Erythroblast (primary cell): ENCODE measurements around the gene MLX.

ENCODE experiments used
- DNase-seq, 2 experiments: peaks; one replicate each; lab custom pipeline; 2025; lab: John Stamatoyannopoulos, UW
- GATA1 ChIP-seq: IDR thresholded peaks from 2 replicates; pipeline ENCODE4 v1.6.1; 2011; ENCODE audit warnings: low read depth, mild to moderate bottlenecking, control low read depth, low read length, moderate library complexity
- POLR2A ChIP-seq: IDR thresholded peaks from 2 replicates; pipeline ENCODE4 v1.6.1; 2011; ENCODE audit warnings: mild to moderate bottlenecking, low read length

Gene MLX

DNA sequence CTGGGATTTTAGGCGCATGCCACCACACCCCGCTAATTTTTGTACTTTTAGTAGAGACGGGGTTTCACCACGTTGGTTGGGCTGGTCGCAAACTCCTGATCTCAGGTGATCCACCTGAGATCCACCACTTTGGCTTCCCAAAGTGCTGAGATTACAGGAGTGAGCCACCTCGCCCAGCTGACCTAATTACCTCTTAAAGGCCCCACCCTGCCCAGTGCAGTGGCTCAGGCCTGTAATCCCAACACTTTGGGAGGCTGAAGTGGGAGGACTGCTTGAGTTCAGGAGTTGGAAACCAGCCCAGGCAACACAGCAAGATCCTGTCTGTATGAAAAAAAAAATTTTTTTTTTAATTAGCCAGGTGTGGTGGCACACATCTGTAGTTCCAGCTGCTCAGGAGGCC, 7.8 kb upstream of the MLX start:
- TF ChIP-seq GATA1: no peak
- TF ChIP-seq POLR2A: no peak
- DNase-seq: no peak

- DNase-seq: no peak
- TF ChIP-seq POLR2A (no peak), GATA1 (no peak)
Observed at GRCh38 chr17:42560246-42560645, 6.7 kb upstream of the MLX start.

- DNase-seq: peak; percentile 96 to 97
- no peak for TF ChIP-seq GATA1
- peak; percentile 84 for TF ChIP-seq POLR2A
Observed at GRCh38 chr17:42561897-42562387, 5.0 kb upstream of the MLX start, which contains the start of gene COASY. COASY (plus strand) TSS chr17:42562148; CDS start chr17:42562623, 475 bp downstream.

DNA sequence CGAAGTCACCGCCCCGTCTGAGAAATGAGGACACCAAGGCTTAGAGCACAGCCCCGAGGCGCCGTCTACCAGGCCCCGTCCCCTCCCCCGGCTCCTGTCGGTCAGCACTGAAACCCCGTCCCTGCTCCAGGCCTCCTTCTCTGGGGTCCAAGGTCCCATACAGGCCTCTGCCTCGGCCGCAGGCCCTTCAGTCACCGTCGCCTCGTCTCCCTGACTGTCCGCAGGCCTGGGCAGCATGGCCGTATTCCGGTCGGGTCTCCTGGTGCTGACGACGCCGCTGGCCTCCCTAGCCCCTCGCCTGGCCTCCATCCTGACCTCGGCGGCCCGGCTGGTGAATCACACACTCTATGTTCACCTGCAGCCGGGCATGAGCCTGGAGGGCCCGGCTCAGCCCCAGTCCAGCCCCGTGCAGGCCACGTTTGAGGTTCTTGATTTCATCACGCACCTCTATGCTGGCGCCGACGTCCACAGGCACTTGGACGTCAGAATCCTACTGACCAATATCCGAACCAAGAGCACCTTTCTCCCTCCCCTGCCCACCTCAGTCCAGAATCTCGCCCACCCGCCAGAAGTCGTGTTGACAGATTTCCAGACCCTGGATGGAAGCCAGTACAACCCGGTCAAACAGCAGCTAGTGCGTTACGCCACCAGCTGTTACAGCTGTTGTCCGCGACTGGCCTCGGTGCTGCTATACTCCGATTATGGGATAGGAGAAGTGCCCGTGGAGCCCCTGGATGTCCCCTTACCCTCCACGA, 4.3 kb upstream of the MLX start:
- peak; percentile 54 for TF ChIP-seq POLR2A
- no peak for TF ChIP-seq GATA1
- peak in 1 of 2 experiments; percentile 79 for DNase-seq

DNA sequence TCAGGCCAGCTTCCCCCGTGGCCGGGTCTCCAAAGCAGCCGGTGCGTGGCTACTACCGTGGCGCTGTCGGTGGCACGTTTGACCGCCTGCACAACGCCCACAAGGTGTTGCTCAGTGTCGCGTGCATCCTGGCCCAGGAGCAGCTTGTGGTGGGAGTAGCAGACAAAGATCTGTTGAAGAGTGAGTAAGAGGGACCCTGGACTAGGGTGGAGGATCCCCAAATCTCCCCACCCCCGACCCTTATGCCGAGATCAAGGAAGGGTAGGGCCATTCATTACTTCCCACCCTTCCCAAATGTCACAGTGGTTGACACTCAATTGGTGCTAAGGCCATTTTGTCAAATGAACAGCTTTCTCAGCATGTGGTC, 3.8 kb upstream of the MLX start:
- TF ChIP-seq GATA1 (no peak), POLR2A (no peak)
- no peak for DNase-seq

GRCh38 chr17:42563543-42563942, 3.4 kb upstream of the MLX start:
- TF ChIP-seq POLR2A: no peak
- TF ChIP-seq GATA1: no peak

DNA sequence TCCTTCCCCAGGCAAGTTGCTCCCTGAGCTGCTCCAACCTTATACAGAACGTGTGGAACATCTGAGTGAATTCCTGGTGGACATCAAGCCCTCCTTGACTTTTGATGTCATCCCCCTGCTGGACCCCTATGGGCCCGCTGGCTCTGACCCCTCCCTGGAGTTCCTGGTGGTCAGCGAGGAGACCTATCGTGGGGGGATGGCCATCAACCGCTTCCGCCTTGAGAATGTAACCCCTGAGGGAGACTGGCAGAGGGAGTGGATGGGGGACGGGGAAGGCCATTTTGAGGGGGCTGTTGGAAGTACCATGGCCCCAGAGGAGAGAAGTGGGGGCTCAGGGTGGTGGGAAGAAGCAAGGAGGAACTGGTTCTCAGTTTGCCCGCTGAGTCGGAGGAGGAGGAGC, 3.0 kb upstream of the MLX start:
- no peak for TF ChIP-seq POLR2A
- TF ChIP-seq GATA1: no peak
- no peak for DNase-seq

More at GRCh38 chr17:42563543-42563942, 3.4 kb upstream of the MLX start:
- no peak for DNase-seq

GRCh38 chr17:42564815-42565522, 1.9 kb upstream of the MLX start:
- no peak for DNase-seq

DNA sequence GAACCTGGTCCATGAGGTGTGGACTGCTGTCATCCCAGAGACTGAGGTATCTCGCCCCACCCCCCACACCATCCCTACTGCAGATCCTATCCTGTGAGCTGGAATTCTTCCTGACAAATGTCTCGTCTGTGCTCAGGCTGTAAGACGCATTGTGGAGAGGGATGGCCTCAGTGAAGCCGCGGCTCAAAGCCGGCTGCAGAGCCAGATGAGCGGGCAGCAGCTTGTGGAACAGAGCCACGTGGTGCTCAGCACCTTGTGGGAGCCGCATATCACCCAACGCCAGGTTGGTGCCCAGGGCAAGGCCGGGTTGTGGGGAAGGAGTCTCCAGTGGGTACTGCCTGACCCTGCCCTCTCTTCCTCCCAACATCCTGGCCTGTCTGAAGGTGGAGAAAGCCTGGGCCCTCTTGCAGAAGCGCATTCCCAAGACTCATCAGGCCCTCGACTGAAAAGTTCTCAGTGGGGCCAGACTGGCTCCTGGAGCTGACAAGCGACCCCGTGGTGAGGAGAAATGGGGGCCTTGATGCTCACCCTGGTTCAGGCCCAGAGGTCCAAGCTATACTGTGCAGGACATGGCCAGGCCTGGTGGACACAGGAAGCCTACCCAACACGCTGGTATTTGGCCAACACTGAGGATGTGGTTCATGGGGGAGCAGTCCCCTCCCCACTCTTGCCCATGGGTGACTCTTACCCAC, 1.2 kb upstream of the MLX start:
- TF ChIP-seq GATA1: no peak
- no peak for TF ChIP-seq POLR2A

More at GRCh38 chr17:42564815-42565522, 1.9 kb upstream of the MLX start:
- TF ChIP-seq GATA1: no peak
- TF ChIP-seq POLR2A: no peak

DNA sequence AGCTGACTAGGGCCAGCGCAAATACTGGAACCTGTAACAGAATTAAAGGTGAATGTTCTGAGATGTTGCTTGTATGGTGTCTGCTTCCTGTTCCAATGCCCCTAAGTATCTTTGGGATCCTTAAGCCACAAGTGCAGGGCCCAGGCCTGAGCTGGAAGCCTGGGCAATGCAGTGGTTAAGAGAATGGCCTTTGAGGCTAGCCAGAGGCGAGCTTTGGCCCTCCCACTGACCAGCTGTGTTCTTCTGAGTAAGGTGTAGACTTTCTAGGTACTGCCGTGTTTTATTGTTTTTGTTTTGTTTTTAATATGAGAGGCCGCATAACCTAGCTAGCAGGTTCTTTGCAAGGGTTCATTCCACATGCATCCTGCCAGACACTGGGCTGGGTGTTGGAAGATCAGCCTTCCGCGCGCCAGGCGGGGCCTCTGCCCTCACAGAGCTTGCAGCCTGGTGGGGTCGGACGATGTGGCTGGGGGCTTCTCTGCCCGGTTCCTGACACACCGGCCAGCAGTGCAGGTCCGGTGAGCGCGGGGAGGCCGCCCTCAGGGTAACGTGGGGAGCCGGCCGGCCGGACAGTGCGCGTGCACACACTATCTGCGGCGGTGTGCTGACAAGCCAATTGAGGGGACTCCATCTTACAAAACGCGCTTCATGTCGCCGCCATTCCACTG, 551 bp upstream of the MLX start:
- no peak for DNase-seq
- TF ChIP-seq POLR2A: no peak
- no peak for TF ChIP-seq GATA1

More for the DNA sequence above, 1.2 kb upstream of the MLX start:
- no peak for DNase-seq

- no peak for TF ChIP-seq GATA1
- TF ChIP-seq POLR2A: no peak
- DNase-seq: no peak
Observed at GRCh38 chr17:42568341-42569111, 1.6 kb downstream of the MLX start.

DNA sequence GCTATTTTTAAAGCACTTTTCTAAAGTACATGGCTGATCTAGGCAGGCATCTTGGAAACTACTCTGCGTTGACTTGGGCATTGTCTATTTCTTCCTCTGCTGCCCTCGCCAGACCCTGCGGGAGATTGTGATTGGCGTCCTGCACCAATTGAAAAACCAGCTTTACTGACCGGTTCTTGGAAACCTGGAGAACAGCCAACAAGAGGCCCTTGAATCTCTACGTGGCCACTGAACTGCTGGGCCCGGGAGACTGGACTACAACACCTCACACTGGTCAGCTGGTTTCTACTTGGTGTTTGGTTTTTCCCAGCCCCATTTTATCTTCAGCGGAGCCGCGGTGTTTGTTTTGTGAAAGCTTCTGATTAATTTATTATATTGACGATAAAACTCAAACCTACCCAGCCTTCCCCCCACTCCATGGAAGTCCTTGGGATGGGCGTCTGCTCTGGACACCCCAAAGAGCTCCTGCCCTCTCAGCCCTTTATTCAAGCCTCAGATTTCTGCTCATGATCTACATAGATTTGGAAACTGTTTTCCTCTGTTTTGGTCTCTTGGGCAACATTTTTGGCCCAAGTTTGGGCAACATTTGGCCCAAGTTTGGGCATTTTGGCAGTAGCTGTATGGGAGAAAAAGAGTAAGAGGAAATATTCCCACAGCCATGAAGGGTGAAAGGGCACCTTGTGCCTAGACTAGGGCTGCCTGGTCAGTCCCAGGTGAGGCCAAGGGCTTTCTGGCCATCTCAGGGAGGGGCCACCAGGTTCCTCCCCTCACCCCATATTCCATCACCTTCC, 4.7 kb downstream of the MLX start:
- no peak for DNase-seq
- TF ChIP-seq GATA1 (no peak), POLR2A (peak; percentile 9)
